Measurements from ENCODE around the gene SH3BP4.

- TF ChIP-seq CTCF (IDR thresholded peaks at IDR 0.05; ENCODE audit: insufficient read depth, low read length, poor library complexity, severe bottlenecking) (no peak), EZH2phosphoT487 (conservative IDR thresholded peaks at IDR 0.05; ENCODE audit: low read length) (no peak)
Measured at GRCh38 chr2:235097196-235097595, 145.4 kb downstream of the SH3BP4 start.

Data from SU-DHL-6 (cell line).